IMR-90 (cell line): ENCODE data around the gene H2AZ1. TPM values are rescaled to one million over a fixed set of nuclear protein-coding genes. Genes with fewer than 3 reads are reported as not detected.
A peak's percentile ranks its signal among the peaks of the same experiment; 100 is the strongest.

Experiments
- ATAC-seq: fragments of 200-7000 bp; cut with Tn5 transposase; 2 replicates; pipeline ENCODE4 v1.9.1; 2020; ENCODE audit warnings: low read depth, mild to moderate bottlenecking, moderate library complexity
- BruUV-seq: library from RNA; stranded (reverse); fragments of 400-500 nt; replicated peaks from 2 replicates; lab custom pipeline; 2021; lab: Mats Ljungman, UMichigan
- CTCF ChIA-PET: fragments of 300-600 bp; formaldehyde crosslinking; extraction: SDS; loops from one replicate; lab custom pipeline; 2021; ENCODE audit warnings: antibody characterized with exemption; lab: Yijun Ruan, JAX
- POLR2A ChIA-PET: fragments of 300-600 bp; sonication (Branson Sonifier 250); formaldehyde crosslinking; loops from one replicate; lab custom pipeline; 2022; ENCODE audit warnings: antibody characterized with exemption; ENCODE audit not compliant: unreplicated experiment; lab: Charles Lee
- DNase-seq: peaks from one replicate; pipeline ENCODE4 v3.0.0; 2013
- H2AFZ ChIP-seq: replicated peaks from 2 replicates; pipeline ENCODE3; 2013; ENCODE audit warnings: low read length, mild to moderate bottlenecking; ENCODE audit not compliant: poor library complexity
- H2AK5ac ChIP-seq: 2 replicates; pipeline ENCODE4 v1.6.1; 2013; ENCODE audit warnings: low read depth, low read length, inconsistent platforms
- H2AK9ac ChIP-seq: replicated peaks from 2 replicates; pipeline ENCODE3; 2013; ENCODE audit warnings: mild to moderate bottlenecking, low read depth, low read length, moderate library complexity; ENCODE audit not compliant: poor library complexity
- H2BK120ac ChIP-seq: 2 replicates; pipeline ENCODE4 v1.6.1; 2013; ENCODE audit warnings: low read depth, low read length, inconsistent platforms
- H2BK15ac ChIP-seq: 3 replicates; pipeline ENCODE4 v1.6.1; 2013; ENCODE audit warnings: low read depth, low read length, inconsistent platforms
- H2BK20ac ChIP-seq: 2 replicates; pipeline ENCODE4 v1.6.1; 2013; ENCODE audit warnings: low read depth, mild to moderate bottlenecking, inconsistent platforms, low read length, moderate library complexity
- H2BK5ac ChIP-seq: 2 replicates; pipeline ENCODE4 v1.6.1; 2013; ENCODE audit warnings: mild to moderate bottlenecking, low read depth, low read length, inconsistent platforms; ENCODE audit not compliant: poor library complexity, severe bottlenecking
- H3K14ac ChIP-seq: replicated peaks from 2 replicates; pipeline ENCODE4 v1.6.1; 2013; ENCODE audit warnings: low read depth, low read length, inconsistent platforms
- H3K18ac ChIP-seq: 2 replicates; pipeline ENCODE4 v1.6.1; 2013; ENCODE audit warnings: low read depth, low read length, control low read depth
- H3K23ac ChIP-seq: 2 replicates; pipeline ENCODE4 v1.6.1; 2013; ENCODE audit warnings: low read depth, low read length, inconsistent platforms
- H3K27ac ChIP-seq: 2 replicates; pipeline ENCODE4 v1.5.1; 2013; ENCODE audit warnings: mild to moderate bottlenecking, control low read depth, low read length; ENCODE audit not compliant: insufficient read depth
- H3K27me3 ChIP-seq: 2 replicates; pipeline ENCODE4 v1.6.1; 2013; ENCODE audit warnings: low read length; ENCODE audit not compliant: control insufficient read depth, insufficient read depth
- H3K36me3 ChIP-seq: 2 replicates; pipeline ENCODE4 v1.6.1; 2013; ENCODE audit warnings: low read length, mixed read lengths; ENCODE audit not compliant: control insufficient read depth, insufficient read depth
- H3K4ac ChIP-seq: 2 replicates; pipeline ENCODE4 v1.6.1; 2013; ENCODE audit warnings: low read depth, low read length, inconsistent platforms
- H3K4me1 ChIP-seq: 2 replicates; pipeline ENCODE4 v1.6.1; 2013; ENCODE audit warnings: low read length, mixed read lengths; ENCODE audit not compliant: control insufficient read depth, insufficient read depth
- H3K4me2 ChIP-seq: 2 replicates; pipeline ENCODE4 v1.6.1; 2013; ENCODE audit warnings: low read depth, mild to moderate bottlenecking, control low read depth, low read length, moderate library complexity
- H3K4me3 ChIP-seq: 2 replicates; pipeline ENCODE4 v1.5.1; 2013; ENCODE audit warnings: low read depth, mild to moderate bottlenecking, control low read depth, low read length, moderate library complexity; ENCODE audit not compliant: insufficient read depth
- H3K56ac ChIP-seq: 2 replicates; pipeline ENCODE4 v1.6.1; 2013; ENCODE audit warnings: low read length, inconsistent platforms; ENCODE audit not compliant: insufficient read depth; ENCODE audit errors: extremely low read depth
- H3K79me1 ChIP-seq, 2 experiments: 2 replicates each; pipeline ENCODE4 v1.6.1; 2013; ENCODE audit warnings: low read length in 2 of 2, inconsistent platforms in 1 of 2, low read depth in 1 of 2
- H3K9ac ChIP-seq: 2 replicates; pipeline ENCODE4 v1.6.1; 2013; ENCODE audit warnings: low read depth, low read length, control low read depth
- H3K9me1 ChIP-seq: 2 replicates; pipeline ENCODE4 v1.6.1; 2013; ENCODE audit warnings: low read length, inconsistent platforms; ENCODE audit not compliant: insufficient read depth
- H3K9me3 ChIP-seq: 2 replicates; pipeline ENCODE4 v1.6.1; 2013; ENCODE audit warnings: low read length; ENCODE audit not compliant: control insufficient read depth, insufficient read depth
- H4K20me1 ChIP-seq: 2 replicates; pipeline ENCODE4 v1.6.1; 2013; ENCODE audit warnings: low read length, inconsistent platforms; ENCODE audit not compliant: insufficient read depth
- H4K5ac ChIP-seq: 2 replicates; pipeline ENCODE4 v1.6.1; 2013; ENCODE audit warnings: mild to moderate bottlenecking, low read depth, low read length, control low read depth
- H4K8ac ChIP-seq, 2 experiments: 2 replicates each; pipeline ENCODE4 v1.6.1; 2013; ENCODE audit warnings: low read depth in 2 of 2, low read length in 2 of 2, control low read depth in 1 of 2, inconsistent platforms in 1 of 2
- H4K91ac ChIP-seq: 2 replicates; pipeline ENCODE4 v1.6.1; 2013; ENCODE audit warnings: low read depth, low read length, inconsistent platforms; ENCODE audit not compliant: insufficient read depth
- RFX5 ChIP-seq: IDR thresholded peaks from 2 replicates; pipeline ENCODE4 v1.8.0; 2012; ENCODE audit warnings: low read depth, mild to moderate bottlenecking, low read length, moderate library complexity
- WGBS, 2 experiments: methylation state at CpG; one replicate each; pipeline versions ENCODE4 v1.1.5 to v1.1.7; 2013; ENCODE audit warnings: missing lambda C conversion rate in 2 of 2; ENCODE audit not compliant: insufficient read length in 1 of 2; ENCODE audit errors: extremely low coverage in 2 of 2; 5-methylcytosine and 5-hydroxymethylcytosine counted together
- dilution Hi-C: fragments of 300-500 bp; cut with HindIII; formaldehyde crosslinking; loops from one replicate; pipeline ENCODE4 v1.14.3; 2018; ENCODE audit warnings: low sequenced_read_pairs; ENCODE audit not compliant: unreplicated experiment
- in situ Hi-C: fragments of 300-500 bp; cut with MboI; formaldehyde crosslinking; loops from 3 replicates; pipeline ENCODE4 v1.14.3; 2019; ENCODE audit warnings: low sequenced_read_pairs, inconsistent platforms, mixed read lengths
- intact Hi-C: fragments of 100-400 bp; cut with micrococcal nuclease; formaldehyde crosslinking; loops from 2 replicates; pipeline ENCODE4 v1.10.0; 2022
- polyA plus RNA-seq, 3 experiments: library from polyadenylated mRNA; depleted of rRNA; stranded (reverse); fragments of >200 nt; gene quantifications; 2 replicates each; pipeline ENCODE4 v1.2.3, GENCODE V29; 2012; ENCODE audit warnings: low replicate concordance in 1 of 3
- total RNA-seq: library from RNA; depleted of rRNA; stranded (reverse); fragments of >200 nt; gene quantifications from 2 replicates; pipeline ENCODE4 v1.2.3, GENCODE V29; 2012
- TF ChIP-seq, protein P1 (sequence below): fragments of 150-350 bp; IDR thresholded peaks from 2 replicates; pipeline ENCODE4 v1.6.1; 2016; ENCODE audit warnings: low read depth, mild to moderate bottlenecking, low read length, moderate library complexity, borderline replicate concordance

H2AZ1 gene
- total and polyA plus RNA-seq, 2 of the 4 experiments (the other 2 are of a cell fraction), result 456 to 1,129 TPM

DNA sequence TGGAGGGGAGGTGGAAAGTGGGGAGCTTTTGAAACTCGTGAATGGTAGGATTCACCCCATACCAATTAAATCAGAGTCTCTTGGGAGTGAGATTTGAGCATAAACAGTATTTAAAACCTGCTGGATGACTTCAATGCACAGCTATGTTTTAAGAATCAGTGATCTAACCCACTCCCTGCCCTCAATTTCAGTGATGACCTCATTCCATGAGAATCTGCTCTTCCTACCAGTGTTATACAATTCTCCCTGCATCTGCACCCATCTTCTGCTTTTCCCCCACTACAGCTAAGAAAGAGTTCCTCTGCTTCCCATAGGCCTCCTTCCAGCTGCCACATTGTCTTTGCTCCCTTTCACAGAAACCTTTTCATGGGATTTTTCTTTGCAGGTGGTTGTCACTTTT, 18.3 kb upstream of the H2AZ1 start:
- H4K91ac ChIP-seq, result peak overlapping the region; percentile 61; the same call in 1 of the 2 replicates
- H4K8ac ChIP-seq, result peak overlapping the region; percentile 48 to 79; a peak in 3 of 4 replicates
- in situ Hi-C loops (no loop called here), dilution Hi-C loops (no loop called here), intact Hi-C loops (no loop called here)
- no peak overlapping the region for H2AFZ ChIP-seq
- WGBS, 2 experiments, result no CpG with 5 or more reads among the region's 1 CpG
- ChIA-PET CTCF (interaction anchor here (1.0 kb wide), 1 partner anchor 20 kb away, joined by 3 read pairs; no protein-coding TSS in a partner anchor), POLR2A (interaction anchor here (0.6 kb wide), 1 partner anchor 18 kb away, joined by 3 read pairs; no protein-coding TSS in a partner anchor)
- no peaks in the 10 kb centered on the region for H3K27me3 ChIP-seq
- H2BK5ac ChIP-seq, result peak overlapping the region; percentile 86
- DNase-seq (peak; percentile 93), ATAC-seq (peak; percentile 97)
- H3K9me1 ChIP-seq, result peaks cover 4% of the 10 kb centered on the region; the same call in 1 of the 2 replicates
- peaks cover 9% of the 10 kb centered on the region for H3K4me1 ChIP-seq
- 0 out of 4 replicates have a peak, but pooled peaks cover 0 to 4% of the 10 kb centered on the region in 2 experiments for H3K79me1 ChIP-seq
- peak overlapping the region; percentile 27; the same call in 1 of the 2 replicates for H4K5ac ChIP-seq
- H3K9ac ChIP-seq, result no peak overlapping the region
- TF ChIP-seq, protein P1, sequence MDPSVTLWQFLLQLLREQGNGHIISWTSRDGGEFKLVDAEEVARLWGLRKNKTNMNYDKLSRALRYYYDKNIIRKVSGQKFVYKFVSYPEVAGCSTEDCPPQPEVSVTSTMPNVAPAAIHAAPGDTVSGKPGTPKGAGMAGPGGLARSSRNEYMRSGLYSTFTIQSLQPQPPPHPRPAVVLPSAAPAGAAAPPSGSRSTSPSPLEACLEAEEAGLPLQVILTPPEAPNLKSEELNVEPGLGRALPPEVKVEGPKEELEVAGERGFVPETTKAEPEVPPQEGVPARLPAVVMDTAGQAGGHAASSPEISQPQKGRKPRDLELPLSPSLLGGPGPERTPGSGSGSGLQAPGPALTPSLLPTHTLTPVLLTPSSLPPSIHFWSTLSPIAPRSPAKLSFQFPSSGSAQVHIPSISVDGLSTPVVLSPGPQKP, result no peak
- TF ChIP-seq RFX5, result peak; percentile 42; the same call in 1 of the 2 replicates
- no peak overlapping the region for H2AK9ac ChIP-seq
- peak overlapping the region; percentile 84 for H3K14ac ChIP-seq
- peak overlapping the region; percentile 36 for H3K23ac ChIP-seq
- peak overlapping the region; percentile 50 for H3K27ac ChIP-seq
- peak overlapping the region; percentile 67 for H3K4me2 ChIP-seq
- H2BK120ac ChIP-seq, result peak overlapping the region; percentile 89
- H3K56ac ChIP-seq, result peak overlapping the region; percentile 40
- H4K20me1 ChIP-seq, result no peaks in the 10 kb centered on the region
- BruUV-seq, result no TSS peak
- H2BK20ac ChIP-seq, result peak overlapping the region; percentile 83
- peak overlapping the region; percentile 54; the same call in 1 of the 2 replicates for H2AK5ac ChIP-seq
- H3K36me3 ChIP-seq, result no peaks in the 10 kb centered on the region
- peak overlapping the region; percentile 85; the same call in 2 of the 3 replicates for H2BK15ac ChIP-seq
- no peaks in the 10 kb centered on the region for H3K9me3 ChIP-seq
- H3K4ac ChIP-seq, result peak overlapping the region; percentile 67
- H3K18ac ChIP-seq, result peak overlapping the region; percentile 67; the same call in 1 of the 2 replicates
- no peak overlapping the region for H3K4me3 ChIP-seq
